Spleen (tissue), 7 donors: ENCODE measurements around the gene CETP.

Source experiments
- CTCF ChIP-seq, 11 experiments: fragments of 200-600 bp in 7 of 11; fragments of 450-650 bp in 4 of 11; sonication (generic) in 4 of 11; IDR thresholded peaks in 8 of 11; conservative IDR thresholded peaks in 3 of 11; 1 replicate in 7 of 11; 2 replicates in 4 of 11; pipeline versions ENCODE4 v1.4.0 to v1.8.0; 2016 to 2021; ENCODE audit warnings: antibody characterized with exemption in 11 of 11, inconsistent platforms in 4 of 11, mild to moderate bottlenecking in 1 of 11
- POLR2A ChIP-seq, 3 donors: fragments of 450-650 bp; IDR thresholded peaks; one replicate each; pipeline ENCODE4 v1.5.1; 2017; ENCODE audit warnings: antibody characterized with exemption in 3 of 3, mild to moderate bottlenecking in 1 of 3
- POLR2AphosphoS5 ChIP-seq, 3 donors: sonication (generic); formaldehyde crosslinking; IDR thresholded peaks; one replicate each; pipeline ENCODE4 v1.5.1; 2017; ENCODE audit warnings: antibody characterized with exemption in 3 of 3
- donor health status: DM: no; HTN: no; CAD: no; lungs with moderate emphysema.
- donor health status: DM: no; HTN: no; CAD: no.
- donor health status: DM: no; HTN: no; CAD: no.

DNA sequence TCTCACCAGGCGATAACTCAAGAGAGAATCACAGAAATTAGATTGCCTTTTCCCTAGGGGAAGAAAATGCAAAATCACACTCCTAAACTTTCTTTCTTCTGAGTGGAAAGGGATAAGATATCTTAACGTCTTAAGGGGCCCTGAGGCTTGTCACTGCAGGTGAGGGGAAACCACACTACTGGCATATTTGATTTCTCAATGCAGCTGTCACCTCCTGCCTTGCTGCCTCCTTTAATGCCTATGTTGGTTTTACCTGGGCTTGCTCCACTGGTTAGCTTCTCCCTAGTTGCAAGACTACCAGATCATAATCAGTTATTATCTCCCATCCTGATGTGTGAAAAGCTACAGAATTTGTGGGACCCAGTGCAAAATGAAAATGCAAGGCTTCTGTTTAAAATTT, 34.3 kb upstream of the CETP start:
- TF ChIP-seq CTCF (IDR thresholded peaks at IDR 0.05 in 8 of 11, conservative IDR thresholded peaks at IDR 0.05 in 3 of 11) (no peak), POLR2AphosphoS5 (IDR thresholded peaks at IDR 0.05) (no peak), POLR2A (IDR thresholded peaks at IDR 0.05) (no peak)
